ENCODE results near the gene AP3D1. TPM values are rescaled to one million over a fixed set of nuclear protein-coding genes. Genes with fewer than 3 reads are reported as not detected.
"Not testable (repeated sequence)": the region's sequence is repeated elsewhere in the genome, so short reads cannot be mapped to it uniquely, and the experiment has no call there.

The AP3D1 gene
- total and polyA plus RNA-seq, 12 donors = 63.9 to 168 (median 81.9) TPM

GRCh38 chr19:2132191-2132590, 19.2 kb downstream of the AP3D1 start:
- Histone ChIP-seq H3K27me3 (no peaks in the 10 kb centered on the region), H3K4me3 (no peak overlapping the region), H3K9me3 (no peaks in the 10 kb centered on the region), H3K36me3 (peaks cover 0 to 93% (median 23%) of the 10 kb centered on the region in 9 donors), H3K27ac (peak overlapping the region in 5 of 10 donors; percentile 16 to 67 (median 48)), H3K4me1 (peaks cover 0 to 36% (median 22%) of the 10 kb centered on the region in 9 donors)
- no peak for TF ChIP-seq CTCF (IDR thresholded peaks at IDR 0.05)
- ATAC-seq (no peak), DNase-seq (no peak)
- intact Hi-C loops (cut with DNase I) = no loop called here
- 92 to 93% methylated on average over 14 of the region's 14 CpGs for WGBS, 2 donors

- intact Hi-C loops (cut with DNase I); DNase-seq; H3K4me3 ChIP-seq; H3K9me3 ChIP-seq; ATAC-seq; H3K27me3 ChIP-seq: not testable (repeated sequence)
- H3K36me3 ChIP-seq = peaks cover 0 to 93% (median 25%) of the 10 kb centered on the region in 9 donors
- H3K27ac ChIP-seq = peak overlapping the region in 2 of 10 donors; percentile 21 to 87
- WGBS, 2 donors = 91 to 94% methylated on average over 67 of the region's 67 CpGs
- H3K4me1 ChIP-seq = peaks cover 0 to 42% (median 25%) of the 10 kb centered on the region in 9 donors
Observed at GRCh38 chr19:2131012-2131975, 20.1 kb downstream of the AP3D1 start.

GRCh38 chr19:2129892-2130770, 21.2 kb downstream of the AP3D1 start:
- TF ChIP-seq CTCF (IDR thresholded peaks at IDR 0.05) = no peak
- H3K9me3 ChIP-seq = no peaks in the 10 kb centered on the region
- H3K27ac ChIP-seq = peak overlapping the region; percentile 36 to 87 (median 78)
- ATAC-seq (peak in 3 of 8 donors; percentile 5 to 23 (median 17)), DNase-seq (no peak)
- H3K4me1 ChIP-seq = peaks cover 0 to 42% (median 25%) of the 10 kb centered on the region in 9 donors
- peaks cover 0 to 93% (median 34%) of the 10 kb centered on the region in 9 donors for H3K36me3 ChIP-seq
- no peak overlapping the region for H3K4me3 ChIP-seq
- H3K27me3 ChIP-seq = no peaks in the 10 kb centered on the region
- 94 to 96% methylated on average over 28 of the region's 28 CpGs for WGBS, 2 donors
- intact Hi-C loops (cut with DNase I) = loop anchor here in 1 of 10 donors (5.0 kb wide), 1 partner anchor 987 kb away; no protein-coding TSS in a partner anchor

GRCh38 chr19:2129486-2129885, 21.9 kb downstream of the AP3D1 start:
- Histone ChIP-seq H3K27me3 (no peaks in the 10 kb centered on the region), H3K27ac (peak overlapping the region; percentile 36 to 87 (median 78)), H3K4me3 (no peak overlapping the region), H3K9me3 (no peaks in the 10 kb centered on the region), H3K4me1 (peaks cover 0 to 42% (median 25%) of the 10 kb centered on the region in 9 donors), H3K36me3 (peaks cover 0 to 93% (median 36%) of the 10 kb centered on the region in 9 donors)
- peak in 1 of 9 donors; percentile 6 for TF ChIP-seq CTCF (IDR thresholded peaks at IDR 0.05)
- peak; percentile 54 to 68 for DNase-seq
- 63 to 79% methylated on average over 11 of the region's 11 CpGs for WGBS, 2 donors
- ATAC-seq = peak; percentile 61 to 81 (median 74)
- intact Hi-C loops (cut with DNase I) = loop anchor here in 1 of 10 donors (5.0 kb wide), 1 partner anchor 988 kb away; no protein-coding TSS in a partner anchor

All from heart right ventricle (tissue), 16 donors.